GM13976 (cell line): ENCODE data around the gene ENO2.
"Not testable (repeated sequence)": the region's sequence is repeated elsewhere in the genome, so short reads cannot be mapped to it uniquely, and the experiment has no call there.

Experiments used
- DNase-seq: peaks from one replicate; pipeline ENCODE4 v3.0.0; 2012; ENCODE audit warnings: low spot score
- in situ Hi-C: fragments of 300-500 bp; cut with MboI; formaldehyde crosslinking; loops from one replicate; pipeline ENCODE4 v1.12.0; 2022; ENCODE audit warnings: low sequenced_read_pairs, mixed read lengths, inconsistent platforms; ENCODE audit not compliant: unreplicated experiment
- TF ChIP-seq, protein P1 (sequence below): IDR thresholded peaks from 2 replicates; pipeline ENCODE4 v1.5.1; 2012; ENCODE audit warnings: borderline replicate concordance, mild to moderate bottlenecking; ENCODE audit not compliant: insufficient read depth; ENCODE audit errors: extremely low read depth, missing control alignments, control extremely low read depth

The ENO2 gene

DNA sequence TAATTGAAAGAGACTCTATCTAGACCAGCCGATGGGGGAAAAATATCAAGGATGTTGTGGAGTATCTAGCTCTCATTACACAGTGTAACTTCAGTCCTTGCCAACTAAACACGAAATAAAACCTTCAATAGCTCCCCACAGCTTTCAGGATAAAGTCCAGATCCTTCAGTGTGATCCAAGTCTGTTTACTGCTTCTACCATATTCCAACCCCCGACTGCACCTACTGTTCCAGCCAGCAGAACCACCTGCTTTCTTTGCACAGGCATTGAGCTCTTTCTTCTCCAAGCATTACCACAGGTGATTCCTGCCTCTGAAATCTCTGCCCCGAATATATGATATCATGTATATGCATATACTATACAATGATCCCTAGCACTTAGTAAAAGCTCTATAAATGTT is 11.9 kb upstream of the ENO2 start:
- no peak for DNase-seq
- in situ Hi-C loops, result no loop called here
- TF ChIP-seq, protein P1, sequence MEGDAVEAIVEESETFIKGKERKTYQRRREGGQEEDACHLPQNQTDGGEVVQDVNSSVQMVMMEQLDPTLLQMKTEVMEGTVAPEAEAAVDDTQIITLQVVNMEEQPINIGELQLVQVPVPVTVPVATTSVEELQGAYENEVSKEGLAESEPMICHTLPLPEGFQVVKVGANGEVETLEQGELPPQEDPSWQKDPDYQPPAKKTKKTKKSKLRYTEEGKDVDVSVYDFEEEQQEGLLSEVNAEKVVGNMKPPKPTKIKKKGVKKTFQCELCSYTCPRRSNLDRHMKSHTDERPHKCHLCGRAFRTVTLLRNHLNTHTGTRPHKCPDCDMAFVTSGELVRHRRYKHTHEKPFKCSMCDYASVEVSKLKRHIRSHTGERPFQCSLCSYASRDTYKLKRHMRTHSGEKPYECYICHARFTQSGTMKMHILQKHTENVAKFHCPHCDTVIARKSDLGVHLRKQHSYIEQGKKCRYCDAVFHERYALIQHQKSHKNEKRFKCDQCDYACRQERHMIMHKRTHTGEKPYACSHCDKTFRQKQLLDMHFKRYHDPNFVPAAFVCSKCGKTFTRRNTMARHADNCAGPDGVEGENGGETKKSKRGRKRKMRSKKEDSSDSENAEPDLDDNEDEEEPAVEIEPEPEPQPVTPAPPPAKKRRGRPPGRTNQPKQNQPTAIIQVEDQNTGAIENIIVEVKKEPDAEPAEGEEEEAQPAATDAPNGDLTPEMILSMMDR, result no peak

DNA sequence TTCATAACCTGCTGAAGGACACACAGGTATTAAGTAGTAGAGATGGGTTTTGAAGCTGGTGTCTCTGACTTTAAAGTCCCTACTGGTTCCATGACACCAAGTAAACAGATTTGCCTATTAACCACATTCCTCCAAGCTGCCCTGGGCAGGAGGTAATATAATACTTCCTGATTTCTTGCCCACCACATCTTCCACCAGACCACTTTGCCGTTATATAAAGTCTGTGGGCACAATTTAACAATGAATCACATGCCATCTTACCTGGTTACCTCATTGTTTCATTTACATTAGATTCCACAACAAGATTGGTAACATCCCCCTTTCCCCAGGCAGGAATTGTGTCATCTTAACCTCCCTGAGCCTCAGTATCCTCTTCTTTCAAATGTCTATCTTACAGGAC is 10.7 kb upstream of the ENO2 start:
- TF ChIP-seq, protein P1, result no peak
- in situ Hi-C loops, result no loop called here
- DNase-seq, result no peak

DNA sequence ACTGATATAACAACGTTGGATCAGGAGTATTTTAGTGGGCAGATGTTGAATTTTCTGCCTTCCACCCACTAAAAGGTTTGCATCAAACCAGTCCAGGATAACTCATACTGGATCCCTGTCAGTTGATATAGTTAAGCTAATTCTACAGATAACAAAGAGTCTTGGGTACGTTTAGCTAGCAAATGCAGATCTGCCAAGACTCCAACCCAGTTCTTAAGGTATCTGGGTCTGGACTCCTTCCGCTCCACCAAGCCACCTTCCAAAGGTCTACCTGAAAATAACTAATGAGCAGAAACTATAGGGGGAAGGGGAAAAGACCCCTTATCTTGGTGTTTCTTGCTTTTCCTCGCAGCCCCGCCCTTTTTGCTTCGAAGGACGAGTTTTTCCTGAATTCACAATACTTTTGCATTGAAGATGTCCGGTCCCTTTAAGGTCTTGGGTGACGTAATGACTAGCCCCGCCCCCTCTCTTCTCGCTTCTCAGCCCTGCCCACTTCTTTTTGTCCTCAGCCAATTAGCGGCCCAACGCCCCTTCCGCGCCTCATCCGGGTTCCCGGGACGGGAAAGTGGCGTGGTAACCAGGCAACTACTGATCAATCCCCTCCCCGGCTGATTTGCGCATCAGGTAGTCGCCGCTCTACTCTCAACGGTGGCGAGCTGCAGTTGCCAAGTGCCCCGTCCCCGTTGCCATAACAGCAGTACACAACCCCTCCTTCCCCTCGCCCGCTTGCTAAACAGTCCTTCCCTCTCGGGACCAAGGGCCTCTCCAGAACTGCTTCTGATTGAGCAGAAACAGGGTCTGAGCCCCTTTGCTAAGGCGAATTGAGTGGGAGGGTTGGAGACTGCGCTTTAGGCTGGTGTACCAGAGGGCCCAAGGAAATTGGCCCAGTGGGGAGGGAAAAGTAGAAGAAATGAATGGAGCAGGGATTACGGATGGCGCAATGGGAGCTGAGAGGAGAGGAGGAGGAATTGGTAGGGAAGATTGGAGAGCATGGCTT is 9.8 kb upstream of the ENO2 start, which contains the start of gene LRRC23:
LRRC23 (plus strand) TSS at position 543 of the 997 bp plus-strand sequence. CDS start 812 bp downstream, outside the sequence.
- in situ Hi-C loops, result no loop called here
- TF ChIP-seq, protein P1, result no peak
- DNase-seq, result peak; percentile 94

DNA sequence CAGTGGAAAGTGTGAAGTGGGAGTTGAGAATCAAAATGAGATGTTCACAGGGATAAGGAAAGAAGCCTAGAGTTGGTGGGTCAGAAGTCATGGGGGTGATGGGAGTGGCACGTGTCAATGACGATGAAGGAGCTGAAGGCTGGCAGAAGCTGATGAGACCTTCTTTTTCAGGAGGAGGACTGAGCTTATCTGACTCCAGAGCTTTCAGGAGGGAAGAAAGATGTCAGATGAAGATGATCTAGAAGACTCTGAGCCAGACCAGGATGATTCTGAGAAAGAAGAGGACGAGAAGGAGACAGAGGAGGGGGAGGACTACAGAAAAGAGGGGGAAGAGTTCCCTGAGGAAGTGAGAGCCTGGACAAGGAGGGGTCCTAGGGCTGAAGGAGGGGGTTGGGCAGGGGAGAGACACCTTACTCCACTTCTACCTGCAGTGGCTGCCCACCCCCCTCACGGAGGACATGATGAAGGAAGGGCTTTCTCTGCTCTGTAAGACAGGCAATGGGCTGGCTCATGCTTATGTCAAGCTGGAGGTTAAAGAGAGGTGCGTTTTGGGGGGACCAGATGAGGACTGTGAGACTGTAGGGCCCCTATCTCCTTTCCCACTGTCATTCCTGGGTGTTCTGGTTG is 8.9 kb upstream of the ENO2 start:
- DNase-seq, result no peak
- in situ Hi-C loops, result no loop called here
- TF ChIP-seq, protein P1, result no peak

DNA sequence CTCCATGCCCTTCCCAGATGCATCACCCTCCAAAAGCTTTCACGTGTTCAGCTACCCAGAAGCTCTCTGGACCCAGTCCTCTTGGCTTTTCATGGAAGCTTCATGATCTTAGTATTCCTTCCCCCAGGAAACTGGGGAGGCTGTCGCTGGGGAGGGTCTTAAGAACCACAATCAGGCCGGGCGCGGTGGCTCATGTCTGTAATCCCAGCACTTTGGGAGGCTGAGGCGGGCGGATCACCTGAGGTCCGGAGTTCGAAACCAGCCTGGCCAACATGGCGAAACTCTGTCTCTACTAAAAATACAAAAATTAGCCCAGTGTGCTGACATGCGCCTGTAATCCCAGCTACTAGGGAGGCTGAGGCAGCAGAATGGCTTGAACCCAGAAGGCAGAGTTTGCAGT is 6.2 kb upstream of the ENO2 start:
- DNase-seq, in situ Hi-C loops: not testable (repeated sequence)

DNA sequence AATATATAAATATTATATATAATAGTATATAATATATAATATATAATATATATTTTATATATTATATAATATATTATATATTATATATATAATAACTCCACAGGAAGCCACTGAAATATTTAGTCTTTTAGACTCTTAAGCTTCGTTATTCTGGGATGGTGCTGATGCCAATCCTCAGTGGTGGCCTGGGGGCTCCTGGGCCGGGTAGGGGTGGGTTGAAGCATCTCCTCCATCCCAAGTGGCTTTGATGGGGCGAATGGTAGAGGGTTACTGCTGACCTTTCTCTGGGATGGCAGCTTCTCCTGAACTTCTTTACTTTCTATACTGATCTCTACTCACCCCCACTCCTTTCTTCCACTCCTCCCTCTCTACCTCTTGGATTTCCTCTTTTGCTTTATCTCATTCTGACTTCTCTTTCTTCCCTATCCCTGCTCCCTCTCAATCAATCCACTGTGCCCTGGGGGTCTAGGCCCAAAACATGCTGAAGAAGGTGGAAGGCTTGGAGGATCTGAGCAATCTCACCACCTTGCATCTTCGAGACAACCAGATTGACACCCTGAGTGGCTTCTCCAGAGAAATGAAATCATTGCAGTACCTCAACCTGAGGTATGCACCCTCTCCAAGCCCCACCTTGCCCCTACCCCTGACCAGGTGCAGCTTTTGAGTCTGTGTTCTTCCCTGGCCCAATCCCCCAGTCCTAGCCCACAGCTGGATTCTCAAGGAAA is 4.8 kb upstream of the ENO2 start:
- in situ Hi-C loops, result no loop called here
- DNase-seq, result no peak

More for the DNA sequence above, 4.8 kb upstream of the ENO2 start:
- TF ChIP-seq, protein P1, result no peak
